NB4 (cell line): Measurements from ENCODE around the gene EPGN.

ENCODE experiments used
- MYC ChIP-seq: IDR thresholded peaks from 2 replicates; pipeline ENCODE4 v1.6.1; 2011; ENCODE audit warnings: low read depth, low read length
- POLR2A ChIP-seq: IDR thresholded peaks from 2 replicates; pipeline ENCODE4 v1.6.1; 2011; ENCODE audit warnings: mild to moderate bottlenecking; ENCODE audit not compliant: insufficient read length; ENCODE audit errors: extremely low read depth
- TF ChIP-seq, protein P1 (sequence below): IDR thresholded peaks from one replicate; pipeline ENCODE4 v1.5.1; 2012; ENCODE audit warnings: low read depth, low read length

DNA sequence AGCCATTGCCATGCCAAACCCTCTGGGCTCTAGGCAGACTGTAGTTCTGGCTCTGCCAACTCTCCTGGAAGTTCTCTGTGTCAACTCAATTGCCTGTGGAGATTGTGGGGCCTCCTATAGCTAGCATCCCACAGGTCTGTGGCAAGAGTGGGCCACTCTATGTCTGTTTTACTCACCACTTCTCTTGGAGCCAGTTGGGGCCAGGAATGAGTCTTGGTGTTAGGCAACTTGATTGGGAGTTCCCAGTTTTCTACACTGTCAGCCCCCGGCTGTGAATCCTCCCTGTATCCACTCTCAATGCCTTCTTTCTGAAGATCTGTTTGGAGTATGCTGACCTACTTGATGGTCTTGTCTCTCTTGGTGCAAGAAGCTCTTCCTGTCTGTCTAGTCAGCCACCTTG lies 48.2 kb upstream of the EPGN start:
- TF ChIP-seq, protein P1, sequence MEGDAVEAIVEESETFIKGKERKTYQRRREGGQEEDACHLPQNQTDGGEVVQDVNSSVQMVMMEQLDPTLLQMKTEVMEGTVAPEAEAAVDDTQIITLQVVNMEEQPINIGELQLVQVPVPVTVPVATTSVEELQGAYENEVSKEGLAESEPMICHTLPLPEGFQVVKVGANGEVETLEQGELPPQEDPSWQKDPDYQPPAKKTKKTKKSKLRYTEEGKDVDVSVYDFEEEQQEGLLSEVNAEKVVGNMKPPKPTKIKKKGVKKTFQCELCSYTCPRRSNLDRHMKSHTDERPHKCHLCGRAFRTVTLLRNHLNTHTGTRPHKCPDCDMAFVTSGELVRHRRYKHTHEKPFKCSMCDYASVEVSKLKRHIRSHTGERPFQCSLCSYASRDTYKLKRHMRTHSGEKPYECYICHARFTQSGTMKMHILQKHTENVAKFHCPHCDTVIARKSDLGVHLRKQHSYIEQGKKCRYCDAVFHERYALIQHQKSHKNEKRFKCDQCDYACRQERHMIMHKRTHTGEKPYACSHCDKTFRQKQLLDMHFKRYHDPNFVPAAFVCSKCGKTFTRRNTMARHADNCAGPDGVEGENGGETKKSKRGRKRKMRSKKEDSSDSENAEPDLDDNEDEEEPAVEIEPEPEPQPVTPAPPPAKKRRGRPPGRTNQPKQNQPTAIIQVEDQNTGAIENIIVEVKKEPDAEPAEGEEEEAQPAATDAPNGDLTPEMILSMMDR: no peak
- TF ChIP-seq POLR2A (no peak), MYC (no peak)
